ENCODE results near the gene PFN3. TPM values are rescaled to one million over a fixed set of nuclear protein-coding genes. Genes with fewer than 3 reads are reported as not detected.

PFN3 gene
- total RNA-seq, 4 donors from 2014 or later, result not detected

DNA sequence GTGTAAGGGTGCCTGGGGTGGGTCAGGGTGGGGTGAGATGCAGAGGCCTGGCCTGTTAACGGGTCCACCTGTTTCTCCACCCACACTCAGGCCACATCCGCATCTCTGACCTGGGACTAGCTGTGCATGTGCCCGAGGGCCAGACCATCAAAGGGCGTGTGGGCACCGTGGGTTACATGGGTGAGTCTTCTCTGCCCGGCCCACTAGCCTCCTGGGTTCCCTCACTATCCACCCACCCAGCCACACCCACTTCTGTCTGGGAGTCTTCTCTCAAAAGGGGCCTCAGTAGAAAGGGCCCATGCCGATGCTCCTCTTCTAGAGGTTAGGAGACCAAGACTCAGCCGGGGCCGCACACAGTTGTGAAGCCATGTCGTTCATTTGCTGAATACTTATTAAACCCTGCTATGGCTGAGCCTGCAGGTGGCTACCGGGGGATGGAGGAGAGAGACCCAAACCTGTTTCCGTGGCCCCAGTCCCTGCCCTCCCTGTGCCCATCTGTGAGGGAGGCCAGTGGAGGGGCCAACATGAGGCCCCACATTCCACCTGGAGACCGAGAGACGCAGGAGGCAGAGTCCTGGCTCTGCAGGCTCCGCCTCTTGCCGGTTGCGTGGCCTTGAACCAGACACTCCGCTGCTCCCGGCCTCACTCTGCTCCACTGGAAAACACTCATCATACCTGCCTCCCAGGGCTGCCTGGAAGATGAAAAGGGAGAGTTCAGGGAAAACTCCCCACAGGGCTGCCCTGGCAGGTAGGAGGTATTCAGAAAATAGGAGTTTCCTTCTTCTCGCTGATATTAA lies 34.7 kb upstream of the PFN3 start:
- Histone ChIP-seq H3K4me1 (no peaks in the 10 kb centered on the region), H3K9me3 (no peaks in the 10 kb centered on the region), H3K27me3 (no peaks in the 10 kb centered on the region), H3K36me3 (no peaks in the 10 kb centered on the region), H3K4me3 (no peak overlapping the region), H3K27ac (no peak overlapping the region)
- intact Hi-C loops (cut with DNase I; ENCODE audit: low total_unique reads), result no loop called here
- no peak for DNase-seq
- TF ChIP-seq POLR2A (IDR thresholded peaks at IDR 0.05), result no peak
- TF ChIP-seq, protein P1, sequence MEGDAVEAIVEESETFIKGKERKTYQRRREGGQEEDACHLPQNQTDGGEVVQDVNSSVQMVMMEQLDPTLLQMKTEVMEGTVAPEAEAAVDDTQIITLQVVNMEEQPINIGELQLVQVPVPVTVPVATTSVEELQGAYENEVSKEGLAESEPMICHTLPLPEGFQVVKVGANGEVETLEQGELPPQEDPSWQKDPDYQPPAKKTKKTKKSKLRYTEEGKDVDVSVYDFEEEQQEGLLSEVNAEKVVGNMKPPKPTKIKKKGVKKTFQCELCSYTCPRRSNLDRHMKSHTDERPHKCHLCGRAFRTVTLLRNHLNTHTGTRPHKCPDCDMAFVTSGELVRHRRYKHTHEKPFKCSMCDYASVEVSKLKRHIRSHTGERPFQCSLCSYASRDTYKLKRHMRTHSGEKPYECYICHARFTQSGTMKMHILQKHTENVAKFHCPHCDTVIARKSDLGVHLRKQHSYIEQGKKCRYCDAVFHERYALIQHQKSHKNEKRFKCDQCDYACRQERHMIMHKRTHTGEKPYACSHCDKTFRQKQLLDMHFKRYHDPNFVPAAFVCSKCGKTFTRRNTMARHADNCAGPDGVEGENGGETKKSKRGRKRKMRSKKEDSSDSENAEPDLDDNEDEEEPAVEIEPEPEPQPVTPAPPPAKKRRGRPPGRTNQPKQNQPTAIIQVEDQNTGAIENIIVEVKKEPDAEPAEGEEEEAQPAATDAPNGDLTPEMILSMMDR (IDR thresholded peaks at IDR 0.05), result no peak

DNA sequence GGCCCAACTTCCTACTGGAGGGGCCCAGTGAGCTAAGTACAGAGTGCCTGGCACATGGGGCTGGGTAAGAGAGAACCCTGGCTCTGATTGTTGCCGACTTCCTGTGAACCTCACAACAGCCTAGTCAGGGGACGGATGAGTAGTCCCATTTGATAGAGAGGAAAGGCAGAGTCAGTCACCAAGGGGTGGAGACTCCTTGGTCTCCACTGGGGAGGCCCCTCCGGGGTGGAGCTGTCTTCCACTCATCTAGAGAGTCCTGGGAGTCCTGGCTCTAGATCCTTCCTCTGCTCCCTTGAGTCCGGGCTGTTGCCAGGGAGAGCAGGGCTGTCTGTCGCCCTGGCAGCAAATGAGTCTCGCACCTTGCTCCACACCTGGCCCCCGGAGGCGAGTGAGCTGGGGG lies 34.0 kb upstream of the PFN3 start:
- Histone ChIP-seq H3K9me3 (no peaks in the 10 kb centered on the region), H3K4me1 (no peaks in the 10 kb centered on the region), H3K36me3 (no peaks in the 10 kb centered on the region), H3K27ac (no peak overlapping the region), H3K4me3 (no peak overlapping the region), H3K27me3 (no peaks in the 10 kb centered on the region)
- DNase-seq, result no peak
- intact Hi-C loops (cut with DNase I; ENCODE audit: low total_unique reads), result no loop called here
- no peak for TF ChIP-seq POLR2A (IDR thresholded peaks at IDR 0.05)
- TF ChIP-seq, protein P1 (IDR thresholded peaks at IDR 0.05), result no peak

DNA sequence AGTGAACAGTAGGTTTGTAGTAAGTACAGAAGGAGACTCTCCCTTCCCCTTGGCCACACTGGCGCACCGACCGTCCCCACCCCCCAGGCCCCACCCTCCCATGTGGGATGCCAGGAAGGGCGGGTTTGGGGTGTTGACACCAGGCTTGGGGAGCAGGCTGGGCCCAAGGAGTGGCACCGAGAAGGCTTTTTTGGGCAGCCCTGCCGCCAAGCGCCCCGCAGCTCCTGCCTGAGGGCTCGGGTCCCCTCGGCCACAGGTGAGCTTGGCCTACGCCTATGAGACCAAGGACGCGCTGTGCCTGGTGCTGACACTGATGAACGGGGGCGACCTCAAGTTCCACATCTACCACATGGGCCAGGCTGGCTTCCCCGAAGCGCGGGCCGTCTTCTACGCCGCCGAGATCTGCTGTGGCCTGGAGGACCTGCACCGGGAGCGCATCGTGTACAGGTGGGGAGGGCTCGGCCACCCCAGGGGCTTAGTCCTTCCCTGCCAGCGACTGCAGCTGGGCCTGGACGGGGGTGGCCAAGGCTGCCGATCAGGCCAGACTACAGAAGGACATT lies 33.3 kb upstream of the PFN3 start:
- H3K9me3 ChIP-seq, result no peaks in the 10 kb centered on the region
- H3K27ac ChIP-seq, result no peak overlapping the region
- no peaks in the 10 kb centered on the region for H3K27me3 ChIP-seq
- DNase-seq, result no peak
- TF ChIP-seq, protein P1 (IDR thresholded peaks at IDR 0.05), result no peak
- TF ChIP-seq POLR2A (IDR thresholded peaks at IDR 0.05), result no peak
- no peaks in the 10 kb centered on the region for H3K36me3 ChIP-seq
- H3K4me1 ChIP-seq, result no peaks in the 10 kb centered on the region
- H3K4me3 ChIP-seq, result no peak overlapping the region
- intact Hi-C loops (cut with DNase I; ENCODE audit: low total_unique reads), result no loop called here

DNA sequence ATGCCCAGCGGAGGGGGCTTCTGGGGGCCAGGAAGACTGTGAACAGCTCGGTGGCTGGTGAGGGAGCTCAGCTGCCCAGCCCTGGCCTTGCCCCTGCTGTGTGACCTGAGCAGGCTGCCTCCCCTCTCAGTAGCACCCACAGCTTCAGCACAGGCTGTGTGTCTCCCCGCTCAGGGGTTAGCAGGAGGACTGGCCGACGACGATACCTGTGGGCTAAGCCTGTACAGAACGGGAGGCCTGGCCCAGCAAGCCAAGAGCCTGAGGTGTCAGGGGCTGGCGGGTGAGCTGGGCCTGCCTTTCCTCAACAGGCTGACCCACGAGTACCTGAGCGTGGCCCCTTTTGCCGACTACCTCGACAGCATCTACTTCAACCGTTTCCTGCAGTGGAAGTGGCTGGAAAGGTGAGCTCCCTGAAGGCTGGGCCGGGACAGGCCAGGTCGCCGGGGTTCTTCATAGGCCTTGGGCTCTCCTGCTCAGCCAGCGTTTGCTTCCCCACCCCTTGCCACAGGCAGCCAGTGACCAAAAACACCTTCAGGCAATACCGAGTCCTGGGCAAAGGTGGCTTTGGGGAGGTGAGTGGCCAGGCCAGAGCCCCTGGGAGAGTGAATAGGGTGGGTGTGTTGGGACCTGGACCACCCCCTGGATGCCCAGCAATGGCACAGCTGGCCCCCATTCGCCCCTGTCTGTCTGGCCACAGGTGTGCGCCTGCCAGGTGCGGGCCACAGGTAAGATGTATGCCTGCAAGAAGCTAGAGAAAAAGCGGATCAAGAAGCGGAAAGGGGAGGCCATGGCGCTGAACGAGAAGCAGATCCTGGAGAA lies 32.6 kb upstream of the PFN3 start:
- no peaks in the 10 kb centered on the region for H3K9me3 ChIP-seq
- no peaks in the 10 kb centered on the region for H3K36me3 ChIP-seq
- no peak overlapping the region for H3K27ac ChIP-seq
- peaks cover 0 to 2% of the 10 kb centered on the region in 2 donors for H3K4me1 ChIP-seq
- TF ChIP-seq POLR2A (IDR thresholded peaks at IDR 0.05), result no peak
- TF ChIP-seq, protein P1 (IDR thresholded peaks at IDR 0.05), result no peak
- intact Hi-C loops (cut with DNase I; ENCODE audit: low total_unique reads), result no loop called here
- H3K4me3 ChIP-seq, result no peak overlapping the region
- no peaks in the 10 kb centered on the region for H3K27me3 ChIP-seq
- DNase-seq, result no peak
